HG02938 (cell line): ENCODE data around the gene TRMO.

Experiments used
- ATAC-seq: cut with Tn5 transposase; IDR thresholded peaks from one replicate; pipeline ENCODE4 v1.9.1; 2021; ENCODE audit warnings: mild to moderate bottlenecking, moderate library complexity; ENCODE audit not compliant: unreplicated experiment

Gene TRMO

GRCh38 chr9:97905228-97905627 is 17.1 kb downstream of the TRMO start:
- ATAC-seq: no peak

GRCh38 chr9:97904725-97905124 is 17.6 kb downstream of the TRMO start:
- ATAC-seq: no peak

- no peak for ATAC-seq
Measured at GRCh38 chr9:97903177-97903576, 19.1 kb downstream of the TRMO start.

- ATAC-seq: no peak
Measured at GRCh38 chr9:97900738-97901565, 21.3 kb downstream of the TRMO start.

- no peak for ATAC-seq
Measured at GRCh38 chr9:97900103-97900737, 22.1 kb downstream of the TRMO start.

GRCh38 chr9:97895695-97896332 is 26.5 kb downstream of the TRMO start:
- ATAC-seq: no peak

DNA sequence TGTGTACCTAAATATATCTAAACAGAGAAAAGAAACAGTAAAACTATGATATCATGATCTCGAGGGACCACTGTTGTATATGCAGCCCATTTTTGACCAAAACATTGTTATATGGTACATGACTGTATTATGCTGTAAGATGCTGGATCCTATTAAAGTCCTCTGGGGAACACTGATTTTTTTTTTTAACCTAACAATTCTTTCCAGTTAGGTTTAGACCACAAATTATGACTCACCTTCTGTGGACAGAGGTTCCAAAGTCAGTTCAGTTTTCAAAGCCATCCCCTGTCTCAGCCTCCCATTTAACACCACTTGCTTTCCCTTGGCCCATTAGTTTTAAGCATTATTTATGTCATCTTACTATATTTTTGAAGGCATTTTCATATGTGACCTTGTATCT is 27.1 kb downstream of the TRMO start:
- ATAC-seq: no peak

- ATAC-seq: no peak
Measured at GRCh38 chr9:97892421-97892820, 29.9 kb downstream of the TRMO start.

DNA sequence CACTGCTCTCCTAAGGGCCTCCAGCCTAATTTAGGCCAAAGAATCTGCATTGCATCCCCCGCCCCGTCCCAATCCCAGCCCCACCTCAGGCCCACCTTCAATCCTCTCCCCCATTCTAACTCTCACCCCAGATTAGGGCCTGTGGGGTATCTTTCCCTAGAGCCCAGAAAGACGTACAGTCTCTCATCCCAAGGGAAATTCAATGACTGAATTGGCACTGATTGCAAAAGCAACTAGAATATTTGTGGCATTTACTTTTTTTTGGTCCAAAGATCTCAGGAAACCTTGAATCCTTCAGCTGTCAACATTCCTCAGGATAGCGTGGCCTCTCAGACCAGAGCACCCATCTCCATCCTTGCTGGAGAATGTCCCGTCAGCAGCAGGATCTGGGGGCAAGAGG is 30.6 kb downstream of the TRMO start:
- no peak for ATAC-seq

DNA sequence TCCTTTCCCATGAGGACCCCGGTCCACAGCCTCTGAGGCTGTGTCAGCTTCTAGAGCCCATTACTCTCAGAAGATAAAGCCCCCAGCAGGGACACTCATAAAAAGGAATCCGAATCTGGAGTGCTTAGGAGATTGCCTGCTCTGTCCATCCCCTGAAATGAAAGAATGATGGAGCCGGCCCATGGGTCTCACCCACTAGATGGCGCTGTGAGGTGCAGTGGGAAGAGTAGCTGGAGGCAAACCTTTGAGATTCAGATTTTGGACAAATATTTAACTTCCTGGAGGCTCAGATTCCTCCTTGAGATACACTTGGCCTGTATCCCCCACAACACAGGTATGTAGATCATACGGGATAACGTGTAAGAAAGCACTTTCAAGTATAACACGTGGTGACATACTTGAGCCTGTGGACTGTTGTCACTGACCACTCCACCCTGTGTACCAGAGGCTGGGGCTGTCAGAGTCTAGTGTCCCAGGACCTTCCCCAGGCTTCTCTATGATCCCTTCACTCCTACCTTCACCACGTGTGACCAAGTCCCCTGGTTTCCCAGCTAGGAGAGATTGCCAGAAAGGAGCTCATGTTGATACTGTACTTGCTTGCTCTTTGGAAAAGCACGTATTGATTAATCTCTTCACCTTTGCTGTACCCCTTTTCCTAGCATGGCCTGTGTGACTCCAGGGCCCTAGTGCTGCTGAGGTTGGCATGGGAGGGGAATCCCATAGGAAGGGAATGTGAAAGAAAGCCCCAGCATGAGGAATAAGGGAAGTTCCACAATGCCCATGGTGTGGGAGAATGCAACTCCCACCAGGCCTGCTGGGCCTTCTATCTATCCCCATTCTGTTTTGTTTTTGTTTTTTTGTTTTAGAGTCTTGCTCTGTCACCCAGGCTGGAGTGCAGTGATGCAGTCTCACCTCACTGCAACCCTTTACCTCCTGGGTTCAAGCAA is 32.1 kb downstream of the TRMO start:
- no peak for ATAC-seq

- no peak for ATAC-seq
Measured at GRCh38 chr9:97880336-97880735, 42.0 kb downstream of the TRMO start.

GRCh38 chr9:97876061-97876460 is 46.2 kb downstream of the TRMO start:
- no peak for ATAC-seq

DNA sequence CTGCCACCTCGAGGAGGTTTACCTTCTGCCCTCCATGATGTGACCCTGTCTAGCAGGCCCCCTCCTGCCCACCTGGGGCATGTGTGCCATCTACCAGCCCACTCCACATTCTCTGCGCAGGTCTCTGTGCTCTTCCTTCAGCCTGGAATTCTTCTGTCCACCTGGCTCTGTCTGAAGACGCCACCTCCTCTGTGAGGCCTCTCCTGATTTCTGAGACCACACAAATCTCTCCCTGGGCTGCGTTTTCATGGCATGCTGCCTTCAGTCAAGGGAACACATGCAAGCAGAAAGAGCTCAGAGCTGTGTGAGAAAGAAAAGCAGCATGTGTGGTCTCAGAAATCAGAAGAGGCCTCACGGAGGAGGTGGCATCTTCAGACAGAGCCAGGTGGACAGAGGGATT is 47.2 kb downstream of the TRMO start:
- ATAC-seq: no peak

DNA sequence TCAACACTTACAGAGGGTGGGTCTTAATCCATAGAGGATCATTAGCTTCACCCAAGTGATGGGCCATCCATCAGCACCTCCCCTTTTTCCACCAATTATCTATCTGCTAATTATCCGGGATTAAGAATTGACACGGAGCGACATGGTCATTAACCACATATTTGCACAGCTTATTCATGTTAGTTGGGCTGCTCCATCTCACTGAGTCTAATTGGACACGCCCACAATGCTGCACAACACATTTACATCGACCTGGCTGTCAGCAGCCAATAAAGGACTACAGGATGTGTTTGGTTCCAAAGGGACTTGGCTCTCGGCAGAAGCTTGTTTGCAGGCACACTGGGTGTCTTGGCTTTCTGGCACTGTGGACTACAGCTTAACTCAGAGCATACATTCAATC is 47.7 kb downstream of the TRMO start:
- ATAC-seq: no peak

GRCh38 chr9:97873882-97874281 is 48.4 kb downstream of the TRMO start:
- no peak for ATAC-seq

GRCh38 chr9:97873425-97873824 is 48.9 kb downstream of the TRMO start:
- no peak for ATAC-seq

- no peak for ATAC-seq
Measured at GRCh38 chr9:97868859-97869258, 53.4 kb downstream of the TRMO start.

- no peak for ATAC-seq
Measured at GRCh38 chr9:97866848-97867247, 55.5 kb downstream of the TRMO start.

DNA sequence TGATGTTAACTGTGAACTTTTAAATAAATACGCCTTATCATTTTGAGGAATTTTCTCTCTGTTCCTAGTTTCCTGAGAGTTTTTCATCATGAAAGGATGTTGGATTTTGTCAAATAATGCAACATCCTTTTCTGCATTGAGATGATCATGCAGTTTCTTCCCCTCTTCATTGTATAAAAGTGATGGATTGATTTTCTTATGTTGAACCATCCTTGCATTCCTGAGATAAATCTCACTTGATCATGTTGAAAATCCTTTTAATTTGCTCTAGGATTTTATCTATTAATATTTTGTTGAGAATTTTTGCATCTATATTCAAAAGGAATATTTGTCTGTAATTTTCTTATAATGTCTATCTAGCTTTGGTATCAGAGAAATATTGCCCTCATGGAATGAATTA is 56.0 kb downstream of the TRMO start:
- no peak for ATAC-seq

GRCh38 chr9:97864396-97864795 is 57.9 kb downstream of the TRMO start:
- no peak for ATAC-seq

DNA sequence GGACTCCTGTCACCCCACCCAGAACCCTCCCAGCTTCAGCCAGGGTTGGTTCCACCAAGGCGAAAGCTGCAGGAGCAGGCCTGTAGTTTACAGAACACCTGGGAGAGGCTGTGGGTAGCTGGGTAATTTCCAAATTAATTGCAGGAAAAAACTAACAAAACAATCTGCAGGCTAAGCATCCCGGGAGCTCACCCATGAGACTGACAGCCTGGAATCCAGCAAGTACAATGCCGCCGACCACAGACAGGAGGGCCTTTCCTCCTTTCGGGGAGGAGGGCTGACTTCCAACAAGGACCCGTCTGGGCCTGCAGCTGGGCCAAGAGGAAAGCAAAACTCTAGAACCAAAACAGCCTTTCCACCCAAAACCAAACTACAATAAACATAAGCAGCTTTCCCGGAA is 59.0 kb downstream of the TRMO start:
- ATAC-seq: no peak
